Stimulated activated naive CD8-positive, alpha-beta T cell treated with anti-CD3 and anti-CD28 coated beads, Interleukin-15, amount 100 ng/mL, for 72 hours (primary cell): Measurements from ENCODE around the gene CES5A.
"Not testable (repeated sequence)": the region's sequence is repeated elsewhere in the genome, so short reads cannot be mapped to it uniquely, and the experiment has no call there.

ENCODE experiments used
- ATAC-seq: fragments of 150-1000 bp; cut with Tn5 transposase; 2 replicates; pipeline ENCODE4 v1.10.0; 2021; ENCODE audit warnings: mild to moderate bottlenecking, moderate library complexity
- DNase-seq, 2 donors: peaks; one replicate each; pipeline ENCODE4 v3.0.0; 2021 to 2022
- H3K27ac Mint-ChIP-seq, 2 donors: one replicate each; pipeline ENCODE4 v1.8.0; 2022; ENCODE audit warnings: mild to moderate bottlenecking in 2 of 2, mixed read lengths in 2 of 2, moderate library complexity in 2 of 2
- H3K27me3 Mint-ChIP-seq: one replicate; pipeline ENCODE4 v1.8.0; 2022; ENCODE audit warnings: mixed read lengths
- H3K4me1 Mint-ChIP-seq: one replicate; pipeline ENCODE4 v1.8.0; 2022; ENCODE audit warnings: mild to moderate bottlenecking, mixed read lengths
- H3K4me3 Mint-ChIP-seq, 2 donors: one replicate each; pipeline ENCODE4 v1.8.0; 2022; ENCODE audit warnings: mild to moderate bottlenecking in 2 of 2, mixed read lengths in 2 of 2, moderate library complexity in 1 of 2
- H3K9me3 Mint-ChIP-seq, 2 donors: one replicate each; pipeline ENCODE4 v1.8.0; 2022; ENCODE audit warnings: mixed read lengths in 2 of 2

Gene CES5A

GRCh38 chr16:55900616-55901393 lies 25.6 kb upstream of the CES5A start:
- Mint-ChIP-seq H3K27ac (no peak overlapping the region), H3K9me3 (peaks cover 13 to 29% of the 10 kb centered on the region in 2 donors)
- DNase-seq, result no peak

DNA sequence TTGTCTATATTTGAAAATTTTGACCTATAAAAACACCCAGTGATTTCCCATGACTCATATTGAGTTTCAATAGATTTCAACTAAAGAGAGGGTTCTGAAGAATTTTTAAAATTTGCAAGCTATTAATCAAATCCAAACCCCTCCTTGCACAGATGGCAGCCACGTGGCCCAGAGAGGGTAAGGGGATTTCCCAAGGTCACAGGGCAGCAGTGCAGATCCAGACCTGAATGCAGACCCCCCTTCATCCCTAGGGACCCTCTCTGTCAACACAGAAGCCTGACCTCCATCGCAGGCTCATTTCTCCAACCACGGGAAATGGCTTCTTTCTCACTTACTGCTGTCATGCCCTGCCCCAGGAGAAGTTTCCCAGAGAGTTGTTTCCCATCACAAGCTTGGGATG lies 24.7 kb upstream of the CES5A start:
- H3K9me3 Mint-ChIP-seq, result peaks cover 13 to 37% of the 10 kb centered on the region in 2 donors

More at GRCh38 chr16:55900616-55901393, 25.6 kb upstream of the CES5A start:
- no peak overlapping the region for H3K4me3 Mint-ChIP-seq
- peaks cover 25% of the 10 kb centered on the region for H3K27me3 Mint-ChIP-seq
- no peaks in the 10 kb centered on the region for H3K4me1 Mint-ChIP-seq
- ATAC-seq, result no peak

GRCh38 chr16:55898592-55898991 lies 23.4 kb upstream of the CES5A start:
- H3K27me3 Mint-ChIP-seq, result peaks cover 25% of the 10 kb centered on the region
- no peaks in the 10 kb centered on the region for H3K4me1 Mint-ChIP-seq
- DNase-seq (no peak), ATAC-seq (no peak)
- no peak overlapping the region for H3K4me3 Mint-ChIP-seq
- no peak overlapping the region for H3K27ac Mint-ChIP-seq
- peaks cover 9 to 34% of the 10 kb centered on the region in 2 donors for H3K9me3 Mint-ChIP-seq

More for the DNA sequence above, 24.7 kb upstream of the CES5A start:
- ATAC-seq (no peak), DNase-seq (no peak)
- Mint-ChIP-seq H3K27me3 (peaks cover 25% of the 10 kb centered on the region), H3K4me1 (no peaks in the 10 kb centered on the region), H3K27ac (peak overlapping the region in 1 of 2 donors; percentile 42), H3K4me3 (no peak overlapping the region)

DNA sequence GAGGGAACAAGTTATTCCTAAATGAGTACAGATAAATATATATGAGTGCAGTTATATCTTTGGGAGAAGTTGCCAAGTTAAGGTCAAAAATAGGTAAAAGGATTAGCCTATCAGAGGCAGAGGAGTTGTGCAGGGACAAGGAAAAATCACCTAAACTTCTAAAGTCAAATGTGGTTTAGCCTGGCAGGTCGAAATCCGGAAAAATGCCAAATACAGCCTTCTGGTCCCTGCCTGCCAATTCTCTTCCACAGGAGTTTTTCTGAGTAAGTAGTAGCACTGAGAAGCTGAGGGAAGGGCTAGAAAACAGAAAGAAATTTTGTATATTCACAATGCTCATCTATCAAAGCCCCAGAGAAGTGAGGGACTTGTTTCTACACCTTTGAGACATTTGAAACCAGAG lies 17.6 kb upstream of the CES5A start:
- ATAC-seq (no peak), DNase-seq (no peak)
- peaks cover 16 to 44% of the 10 kb centered on the region in 2 donors for H3K9me3 Mint-ChIP-seq
- H3K4me1 Mint-ChIP-seq, result no peaks in the 10 kb centered on the region
- peaks cover under 1% of the 10 kb centered on the region for H3K27me3 Mint-ChIP-seq
- H3K4me3 Mint-ChIP-seq, result no peak overlapping the region
- no peak overlapping the region for H3K27ac Mint-ChIP-seq

- Mint-ChIP-seq H3K27me3 (no peaks in the 10 kb centered on the region), H3K4me3 (no peak overlapping the region), H3K27ac (no peak overlapping the region), H3K9me3 (peaks cover 16 to 22% of the 10 kb centered on the region in 2 donors), H3K4me1 (no peaks in the 10 kb centered on the region)
- DNase-seq (no peak), ATAC-seq (no peak)
These were observed 14.3 kb upstream of the CES5A start for GRCh38 chr16:55889518-55889917.

DNA sequence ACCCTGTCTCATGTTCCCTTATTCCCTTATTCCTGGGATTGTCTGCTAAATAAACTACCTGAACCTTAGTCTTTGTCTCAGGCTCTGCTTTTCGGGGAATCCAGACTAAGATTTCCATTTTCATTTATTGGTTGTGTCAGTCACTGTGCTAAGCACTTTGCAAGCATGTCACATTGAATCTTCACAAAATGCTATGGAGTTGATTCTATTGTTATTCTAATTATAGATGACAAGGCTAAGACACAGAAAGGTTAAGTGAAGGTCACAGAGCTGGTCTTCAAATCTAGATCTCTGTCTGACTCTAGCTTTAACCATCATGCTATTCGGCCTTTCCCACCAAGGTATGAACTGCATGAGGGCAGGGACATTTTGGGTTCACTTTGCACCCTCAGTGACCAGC lies 13.4 kb upstream of the CES5A start:
- ATAC-seq, result no peak
- H3K9me3 Mint-ChIP-seq, result peaks cover 16 to 21% of the 10 kb centered on the region in 2 donors
- no peaks in the 10 kb centered on the region for H3K4me1 Mint-ChIP-seq
- DNase-seq, result no peak
- no peak overlapping the region for H3K4me3 Mint-ChIP-seq
- H3K27me3 Mint-ChIP-seq, result no peaks in the 10 kb centered on the region
- no peak overlapping the region for H3K27ac Mint-ChIP-seq

GRCh38 chr16:55876854-55877253 lies 1.7 kb upstream of the CES5A start:
- H3K4me3 Mint-ChIP-seq, result no peak overlapping the region
- H3K9me3 Mint-ChIP-seq, result peaks cover 0 to 17% of the 10 kb centered on the region in 2 donors
- ATAC-seq (no peak), DNase-seq (no peak)
- no peak overlapping the region for H3K27ac Mint-ChIP-seq
- no peaks in the 10 kb centered on the region for H3K27me3 Mint-ChIP-seq
- no peaks in the 10 kb centered on the region for H3K4me1 Mint-ChIP-seq

DNA sequence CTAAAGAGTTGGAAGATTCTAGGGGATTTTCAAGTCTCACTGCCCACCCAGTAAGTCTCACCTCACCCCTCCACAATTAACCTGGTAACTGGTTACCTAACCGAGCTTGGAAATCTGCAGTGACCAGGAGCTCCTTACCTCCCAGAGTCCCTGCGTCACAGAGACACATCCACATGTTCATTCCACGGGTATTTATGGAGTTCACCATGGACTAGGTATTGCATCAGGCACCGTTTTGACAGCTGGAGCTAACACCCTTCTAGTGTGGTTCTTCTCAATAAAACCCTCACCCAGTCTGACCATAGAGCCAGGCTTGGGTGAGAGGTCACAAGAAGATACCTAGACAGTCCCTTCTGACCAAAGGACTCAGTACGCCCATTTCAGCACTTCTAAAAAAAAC lies 2.1 kb downstream of the CES5A start:
- Mint-ChIP-seq H3K4me1 (no peaks in the 10 kb centered on the region), H3K4me3 (no peak overlapping the region), H3K9me3 (no peaks in the 10 kb centered on the region), H3K27me3 (peaks cover 7% of the 10 kb centered on the region), H3K27ac (no peak overlapping the region)
- no peak for DNase-seq
- no peak for ATAC-seq

GRCh38 chr16:55872130-55872529 lies 3.0 kb downstream of the CES5A start:
- DNase-seq (no peak), ATAC-seq (no peak)
- Mint-ChIP-seq H3K27ac (no peak overlapping the region), H3K9me3 (no peaks in the 10 kb centered on the region), H3K27me3 (peaks cover 7% of the 10 kb centered on the region), H3K4me1 (no peaks in the 10 kb centered on the region), H3K4me3 (no peak overlapping the region)

DNA sequence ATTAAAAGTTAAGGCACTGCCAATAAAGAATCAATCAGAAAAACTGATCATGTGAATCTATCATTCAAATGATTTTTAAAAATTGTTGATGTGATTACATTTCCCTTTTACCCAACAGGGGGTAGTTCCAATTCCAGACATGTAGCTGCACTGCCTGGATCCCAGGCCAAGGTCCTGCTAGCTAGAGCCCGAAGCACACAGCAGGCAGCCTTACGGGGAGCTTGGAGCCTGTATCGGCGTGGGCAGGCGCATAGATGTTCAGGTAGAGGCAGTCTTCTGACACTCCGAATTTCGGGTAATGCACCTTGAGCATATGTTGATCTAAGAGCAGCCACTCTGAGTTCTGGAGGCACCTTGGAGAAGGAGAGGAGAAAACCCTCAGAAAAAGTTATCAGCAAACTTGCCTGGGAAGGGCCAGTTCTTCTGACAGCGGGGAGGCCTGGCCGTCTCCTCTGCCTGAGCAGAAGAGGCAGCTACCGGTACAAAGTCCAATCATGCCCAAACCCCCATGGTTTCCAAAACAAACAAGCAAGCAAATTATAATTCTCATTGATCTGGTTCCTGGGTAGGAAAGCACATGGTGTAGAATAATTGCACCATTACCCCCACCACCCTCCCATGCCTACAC lies 3.6 kb downstream of the CES5A start:
- Mint-ChIP-seq H3K27ac (no peak overlapping the region), H3K4me3 (no peak overlapping the region), H3K9me3 (no peaks in the 10 kb centered on the region), H3K27me3 (peaks cover 7% of the 10 kb centered on the region), H3K4me1 (no peaks in the 10 kb centered on the region)
- ATAC-seq, result no peak
- DNase-seq, result no peak

DNA sequence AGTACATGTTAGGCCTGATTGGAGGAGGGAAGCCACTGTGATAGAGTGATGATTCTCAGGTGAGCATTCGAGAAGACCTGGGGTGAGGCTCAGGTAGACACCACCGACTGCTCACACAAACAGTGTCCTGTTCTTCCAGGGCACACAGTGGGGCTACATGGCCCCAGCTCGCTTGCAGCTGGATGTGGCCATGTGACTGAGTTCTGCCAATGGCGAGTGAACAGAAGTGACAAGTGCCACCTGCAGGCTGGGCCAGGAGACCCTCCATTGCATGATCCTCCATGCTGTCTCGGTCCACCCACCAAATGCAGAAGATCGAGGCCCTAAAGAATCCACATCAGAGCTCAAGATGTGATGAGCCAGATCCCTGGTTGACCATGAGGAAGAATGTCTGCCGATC lies 6.2 kb downstream of the CES5A start:
- no peak overlapping the region for H3K4me3 Mint-ChIP-seq
- ATAC-seq (no peak), DNase-seq (no peak)
- H3K9me3 Mint-ChIP-seq, result no peaks in the 10 kb centered on the region
- H3K4me1 Mint-ChIP-seq, result no peaks in the 10 kb centered on the region
- H3K27ac Mint-ChIP-seq, result no peak overlapping the region
- H3K27me3 Mint-ChIP-seq, result peaks cover 7% of the 10 kb centered on the region

GRCh38 chr16:55868137-55868536 lies 7.0 kb downstream of the CES5A start:
- H3K4me1 Mint-ChIP-seq, result no peaks in the 10 kb centered on the region
- H3K27me3 Mint-ChIP-seq, result peaks cover 7% of the 10 kb centered on the region
- H3K27ac Mint-ChIP-seq, result peak overlapping the region in 1 of 2 donors; percentile 48
- H3K9me3 Mint-ChIP-seq, result no peaks in the 10 kb centered on the region
- no peak for ATAC-seq
- H3K4me3 Mint-ChIP-seq, result no peak overlapping the region
- no peak for DNase-seq

DNA sequence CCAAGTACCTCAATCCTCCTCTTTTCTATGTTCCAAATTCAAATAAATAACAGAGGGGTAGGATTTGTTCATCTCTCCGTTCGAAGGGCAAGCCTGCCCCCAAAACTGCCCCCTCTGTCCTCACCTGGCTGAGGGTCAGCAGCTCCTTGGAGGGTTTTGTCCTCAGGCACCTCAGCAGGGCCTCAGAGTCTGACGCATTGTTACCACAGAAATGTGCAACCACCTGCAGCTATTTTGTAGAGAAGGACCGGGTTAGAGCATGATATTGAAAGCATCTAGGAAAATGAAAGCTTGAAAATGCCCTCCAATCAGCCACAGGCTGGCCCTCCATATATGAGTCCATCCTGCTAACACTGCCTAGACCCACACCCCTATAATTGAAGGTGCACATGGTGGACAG lies 13.9 kb downstream of the CES5A start:
- no peaks in the 10 kb centered on the region for H3K9me3 Mint-ChIP-seq
- DNase-seq, result no peak
- H3K4me3 Mint-ChIP-seq, result no peak overlapping the region
- no peaks in the 10 kb centered on the region for H3K4me1 Mint-ChIP-seq
- H3K27me3 Mint-ChIP-seq, result peaks cover 11% of the 10 kb centered on the region
- no peak overlapping the region for H3K27ac Mint-ChIP-seq
- ATAC-seq, result no peak

DNA sequence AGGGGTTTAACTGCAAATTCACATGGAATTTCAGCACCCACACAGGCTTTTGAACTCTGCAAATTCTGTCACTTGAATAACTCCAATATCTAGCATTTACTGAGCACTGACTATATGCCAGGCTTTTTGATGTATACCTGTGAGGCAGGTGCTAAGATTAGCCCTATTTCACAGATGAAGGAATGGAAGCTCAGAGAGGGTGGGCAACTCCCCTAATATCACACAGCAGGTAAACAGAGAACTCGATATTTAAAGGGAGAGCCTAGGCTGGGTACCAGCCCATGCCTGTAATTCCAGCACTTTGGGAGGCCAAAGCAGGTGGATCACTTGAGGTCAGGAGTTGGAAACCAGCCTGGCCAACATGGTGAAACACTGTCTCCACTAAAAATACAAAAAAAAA lies 17.5 kb downstream of the CES5A start:
- DNase-seq, ATAC-seq, H3K4me3 Mint-ChIP-seq, H3K4me1 Mint-ChIP-seq, H3K9me3 Mint-ChIP-seq, H3K27ac Mint-ChIP-seq: not testable (repeated sequence)
- H3K27me3 Mint-ChIP-seq, result peaks cover 18% of the 10 kb centered on the region

GRCh38 chr16:55856950-55857349 lies 18.2 kb downstream of the CES5A start:
- Mint-ChIP-seq H3K4me1 (no peaks in the 10 kb centered on the region), H3K27me3 (peaks cover 18% of the 10 kb centered on the region), H3K9me3 (no peaks in the 10 kb centered on the region), H3K27ac (no peak overlapping the region), H3K4me3 (no peak overlapping the region)
- no peak for DNase-seq
- ATAC-seq, result no peak

DNA sequence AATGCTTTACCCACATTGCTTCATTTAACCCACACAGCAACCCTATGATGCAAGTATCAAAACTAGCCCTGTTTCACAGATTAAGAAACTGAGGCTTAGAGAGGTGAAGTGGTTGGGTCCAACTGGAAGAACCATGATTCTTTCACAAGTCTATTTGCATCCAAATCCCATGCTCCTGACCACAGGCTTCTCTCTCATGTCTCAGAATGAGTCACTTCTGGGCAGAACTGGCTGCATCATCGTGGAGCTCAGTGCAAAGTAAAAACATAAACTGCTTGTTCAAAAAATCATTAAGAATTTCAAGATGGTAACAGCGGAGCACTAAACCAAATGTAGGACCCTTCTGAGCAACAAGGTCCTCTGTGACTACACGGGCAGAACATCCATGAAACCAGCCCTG lies 22.1 kb downstream of the CES5A start:
- Mint-ChIP-seq H3K4me3 (no peak overlapping the region), H3K27me3 (peaks cover 16% of the 10 kb centered on the region), H3K4me1 (no peaks in the 10 kb centered on the region), H3K9me3 (no peaks in the 10 kb centered on the region), H3K27ac (no peak overlapping the region)
- DNase-seq (no peak), ATAC-seq (no peak)
